Chondrocyte (in vitro differentiated cells): ENCODE data around the gene DUSP16. TPM values are rescaled to one million over a fixed set of nuclear protein-coding genes. Genes with fewer than 3 reads are reported as not detected.

Source experiments
- DNase-seq: peaks from one replicate; pipeline ENCODE4 v3.0.0; 2021; ENCODE audit warnings: mixed read lengths, low spot score
- H3K27ac Mint-ChIP-seq: one replicate; pipeline ENCODE4 v1.8.0; 2021; ENCODE audit warnings: mild to moderate bottlenecking, moderate library complexity, mixed read lengths; ENCODE audit not compliant: unreplicated experiment
- H3K27me3 Mint-ChIP-seq: 2 replicates; pipeline ENCODE4 v1.8.0; 2021; ENCODE audit warnings: low read depth, mixed read lengths
- H3K36me3 Mint-ChIP-seq: 2 replicates; pipeline ENCODE4 v1.8.0; 2021; ENCODE audit warnings: low read depth, mixed read lengths
- H3K4me1 Mint-ChIP-seq: 2 replicates; pipeline ENCODE4 v1.8.0; 2021; ENCODE audit warnings: low read depth, mild to moderate bottlenecking, mixed read lengths
- H3K4me3 Mint-ChIP-seq: one replicate; pipeline ENCODE4 v1.8.0; 2021; ENCODE audit warnings: mild to moderate bottlenecking, moderate library complexity, mixed read lengths; ENCODE audit not compliant: unreplicated experiment
- H3K9me3 Mint-ChIP-seq: 2 replicates; pipeline ENCODE4 v1.8.0; 2021; ENCODE audit warnings: low read depth, mixed read lengths
- total RNA-seq: library from RNA; stranded (reverse); gene quantifications from 3 replicates; pipeline ENCODE4 v1.2.1, GENCODE V29; 2021
- TF ChIP-seq, protein P1 (sequence below): fragments of 200-600 bp; sonication (generic); IDR thresholded peaks from 2 replicates; pipeline ENCODE4 v1.5.0; 2021; ENCODE audit warnings: antibody characterized with exemption, mild to moderate bottlenecking, moderate library complexity

The DUSP16 gene
- total RNA-seq, 1 donor from 2014 or later: 13.7 TPM

DNA sequence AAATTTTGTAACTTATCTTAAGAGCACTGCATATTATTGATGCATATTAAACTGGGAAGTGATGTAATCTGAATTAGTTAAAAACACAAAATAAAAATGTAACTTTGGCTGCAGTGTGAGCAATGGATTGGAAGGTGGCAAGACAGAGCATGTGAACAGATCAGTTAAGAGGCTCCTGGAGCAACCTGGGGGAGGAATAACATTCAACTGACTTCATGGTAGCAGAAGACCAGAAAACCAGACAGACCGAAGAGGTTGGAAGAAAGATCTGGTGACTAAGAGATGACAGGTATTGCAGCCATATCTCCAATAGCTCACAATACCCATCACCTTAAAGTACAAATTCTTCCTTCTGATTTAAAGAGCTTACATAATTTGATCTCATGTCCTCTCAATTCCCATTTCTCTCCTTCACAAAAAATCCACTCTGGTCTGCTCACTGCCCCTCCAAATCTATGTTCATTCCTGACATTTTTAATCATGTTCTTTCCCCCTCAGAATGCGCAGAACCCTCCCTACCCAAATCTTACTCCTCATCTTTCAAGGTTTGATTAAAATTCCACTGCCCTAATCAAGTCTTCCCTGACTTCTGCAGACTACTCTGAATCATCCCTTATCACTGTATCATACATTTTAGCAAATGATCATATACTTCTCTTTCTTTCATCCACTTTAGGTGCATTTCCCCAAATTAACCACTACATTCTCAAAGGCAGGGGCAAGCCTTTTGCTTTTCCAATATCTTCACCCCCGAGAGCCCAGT lies 51.5 kb downstream of the DUSP16 start:
- H3K27ac Mint-ChIP-seq: no peak overlapping the region
- no peaks in the 10 kb centered on the region for H3K27me3 Mint-ChIP-seq
- no peak overlapping the region for H3K4me3 Mint-ChIP-seq
- peaks cover 20% of the 10 kb centered on the region for H3K4me1 Mint-ChIP-seq
- H3K36me3 Mint-ChIP-seq: no peaks in the 10 kb centered on the region
- DNase-seq: no peak
- TF ChIP-seq, protein P1, sequence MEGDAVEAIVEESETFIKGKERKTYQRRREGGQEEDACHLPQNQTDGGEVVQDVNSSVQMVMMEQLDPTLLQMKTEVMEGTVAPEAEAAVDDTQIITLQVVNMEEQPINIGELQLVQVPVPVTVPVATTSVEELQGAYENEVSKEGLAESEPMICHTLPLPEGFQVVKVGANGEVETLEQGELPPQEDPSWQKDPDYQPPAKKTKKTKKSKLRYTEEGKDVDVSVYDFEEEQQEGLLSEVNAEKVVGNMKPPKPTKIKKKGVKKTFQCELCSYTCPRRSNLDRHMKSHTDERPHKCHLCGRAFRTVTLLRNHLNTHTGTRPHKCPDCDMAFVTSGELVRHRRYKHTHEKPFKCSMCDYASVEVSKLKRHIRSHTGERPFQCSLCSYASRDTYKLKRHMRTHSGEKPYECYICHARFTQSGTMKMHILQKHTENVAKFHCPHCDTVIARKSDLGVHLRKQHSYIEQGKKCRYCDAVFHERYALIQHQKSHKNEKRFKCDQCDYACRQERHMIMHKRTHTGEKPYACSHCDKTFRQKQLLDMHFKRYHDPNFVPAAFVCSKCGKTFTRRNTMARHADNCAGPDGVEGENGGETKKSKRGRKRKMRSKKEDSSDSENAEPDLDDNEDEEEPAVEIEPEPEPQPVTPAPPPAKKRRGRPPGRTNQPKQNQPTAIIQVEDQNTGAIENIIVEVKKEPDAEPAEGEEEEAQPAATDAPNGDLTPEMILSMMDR: no peak
- no peaks in the 10 kb centered on the region for H3K9me3 Mint-ChIP-seq

DNA sequence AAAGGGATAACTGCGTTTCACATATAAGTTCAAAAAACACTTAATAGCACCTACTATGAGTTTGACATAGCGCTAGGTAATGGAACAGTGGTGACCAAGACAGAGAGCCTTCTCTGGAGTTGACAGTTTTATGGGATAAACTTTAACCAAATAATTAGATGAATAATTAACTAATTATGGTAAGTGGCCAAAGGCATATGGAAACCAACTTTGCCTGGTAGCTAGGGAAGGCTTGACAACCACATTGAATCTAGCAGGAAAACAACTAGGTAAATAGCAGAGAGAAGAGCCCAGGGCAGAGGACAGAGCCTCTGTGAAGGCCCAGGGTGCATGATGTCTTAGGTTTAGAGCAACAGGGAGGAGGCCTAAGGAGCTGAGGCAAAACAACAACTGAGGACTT lies 52.1 kb downstream of the DUSP16 start:
- H3K4me1 Mint-ChIP-seq: peaks cover 27% of the 10 kb centered on the region
- no peak for DNase-seq
- no peaks in the 10 kb centered on the region for H3K36me3 Mint-ChIP-seq
- H3K27me3 Mint-ChIP-seq: no peaks in the 10 kb centered on the region
- no peak overlapping the region for H3K4me3 Mint-ChIP-seq
- TF ChIP-seq, protein P1: no peak
- no peak overlapping the region for H3K27ac Mint-ChIP-seq
- no peaks in the 10 kb centered on the region for H3K9me3 Mint-ChIP-seq

DNA sequence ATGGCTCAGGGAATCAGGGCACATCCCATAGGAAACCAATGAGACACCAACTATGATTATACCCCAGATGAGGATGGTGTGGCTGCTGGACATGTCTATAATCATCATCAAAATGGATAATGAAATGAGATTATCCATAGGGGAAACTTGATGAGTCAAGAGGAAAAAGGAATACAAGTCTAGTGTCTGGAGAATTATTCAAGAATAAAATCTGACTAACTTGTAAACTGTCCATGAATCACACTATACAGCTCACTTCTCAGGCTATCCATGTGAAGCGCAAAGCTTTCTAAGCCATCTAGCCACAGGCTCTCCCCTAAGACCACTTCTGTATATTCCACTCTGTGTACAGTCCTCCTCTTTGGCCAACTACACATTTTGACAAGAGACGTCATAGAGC lies 52.5 kb downstream of the DUSP16 start:
- TF ChIP-seq, protein P1: no peak
- no peak for DNase-seq
- no peaks in the 10 kb centered on the region for H3K36me3 Mint-ChIP-seq
- no peaks in the 10 kb centered on the region for H3K9me3 Mint-ChIP-seq
- H3K27ac Mint-ChIP-seq: no peak overlapping the region
- no peak overlapping the region for H3K4me3 Mint-ChIP-seq
- no peaks in the 10 kb centered on the region for H3K27me3 Mint-ChIP-seq
- peaks cover 30% of the 10 kb centered on the region for H3K4me1 Mint-ChIP-seq

DNA sequence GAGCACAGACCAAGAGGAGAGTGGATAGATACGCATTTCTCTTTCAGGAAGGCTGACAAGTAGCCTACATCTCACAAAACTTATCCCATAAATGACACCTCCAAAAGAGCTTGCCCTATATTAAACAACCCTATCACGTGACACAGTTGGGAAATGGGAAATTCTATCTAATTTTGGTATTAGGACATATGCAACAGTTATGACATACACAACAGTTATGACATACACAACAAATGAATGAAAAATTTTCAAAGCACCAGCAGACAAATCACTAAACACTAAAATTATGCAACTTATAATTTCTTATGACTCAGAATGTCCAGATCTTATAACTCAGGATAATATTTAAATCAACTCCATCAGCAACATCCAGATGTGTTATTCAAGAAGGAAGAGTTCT lies 54.1 kb downstream of the DUSP16 start:
- Mint-ChIP-seq H3K27me3 (no peaks in the 10 kb centered on the region), H3K4me3 (no peak overlapping the region), H3K4me1 (peaks cover 30% of the 10 kb centered on the region), H3K27ac (no peak overlapping the region), H3K36me3 (no peaks in the 10 kb centered on the region), H3K9me3 (no peaks in the 10 kb centered on the region)
- no peak for DNase-seq
- TF ChIP-seq, protein P1: no peak

- Mint-ChIP-seq H3K27ac (peak overlapping the region; percentile 46), H3K27me3 (no peaks in the 10 kb centered on the region), H3K4me1 (peaks cover 30% of the 10 kb centered on the region), H3K4me3 (no peak overlapping the region), H3K9me3 (no peaks in the 10 kb centered on the region), H3K36me3 (no peaks in the 10 kb centered on the region)
- DNase-seq: no peak
- TF ChIP-seq, protein P1: peak; percentile 33
These were observed 55.5 kb downstream of the DUSP16 start for GRCh38 chr12:12507121-12507520.
